ENCODE data around the gene IFNA1.

IFNA1 gene

DNA sequence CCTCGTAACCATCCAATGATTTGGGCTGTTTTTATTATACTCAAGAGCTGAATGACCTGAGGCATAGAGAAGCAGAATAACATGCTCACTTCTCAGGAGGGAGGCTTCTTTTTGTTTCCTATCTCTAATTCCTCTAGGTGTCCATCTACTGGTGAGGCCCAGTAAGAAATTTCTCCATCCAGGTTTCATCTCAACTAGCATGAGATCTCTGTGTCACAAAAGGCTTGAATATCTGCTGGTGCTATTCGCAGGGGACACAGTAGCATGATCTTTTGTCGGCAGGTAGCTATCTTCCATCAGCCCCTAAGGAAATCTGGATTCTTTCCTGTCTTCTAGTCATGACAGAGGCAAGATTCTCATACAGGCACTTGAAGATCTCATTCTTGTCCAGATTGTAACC, 33.0 kb downstream of the IFNA1 start:
- no peak for DNase-seq (ENCODE audit: low read depth in 1 of 2, low spot score in 1 of 2)
- TF ChIP-seq POLR2AphosphoS5 (IDR thresholded peaks at IDR 0.05; ENCODE audit: low read depth) (no peak), GABPA (IDR thresholded peaks at IDR 0.05; ENCODE audit: low read depth) (no peak), SPI1 (IDR thresholded peaks at IDR 0.05; ENCODE audit: borderline replicate concordance, low read depth) (no peak)
- TF ChIP-seq, protein P1, sequence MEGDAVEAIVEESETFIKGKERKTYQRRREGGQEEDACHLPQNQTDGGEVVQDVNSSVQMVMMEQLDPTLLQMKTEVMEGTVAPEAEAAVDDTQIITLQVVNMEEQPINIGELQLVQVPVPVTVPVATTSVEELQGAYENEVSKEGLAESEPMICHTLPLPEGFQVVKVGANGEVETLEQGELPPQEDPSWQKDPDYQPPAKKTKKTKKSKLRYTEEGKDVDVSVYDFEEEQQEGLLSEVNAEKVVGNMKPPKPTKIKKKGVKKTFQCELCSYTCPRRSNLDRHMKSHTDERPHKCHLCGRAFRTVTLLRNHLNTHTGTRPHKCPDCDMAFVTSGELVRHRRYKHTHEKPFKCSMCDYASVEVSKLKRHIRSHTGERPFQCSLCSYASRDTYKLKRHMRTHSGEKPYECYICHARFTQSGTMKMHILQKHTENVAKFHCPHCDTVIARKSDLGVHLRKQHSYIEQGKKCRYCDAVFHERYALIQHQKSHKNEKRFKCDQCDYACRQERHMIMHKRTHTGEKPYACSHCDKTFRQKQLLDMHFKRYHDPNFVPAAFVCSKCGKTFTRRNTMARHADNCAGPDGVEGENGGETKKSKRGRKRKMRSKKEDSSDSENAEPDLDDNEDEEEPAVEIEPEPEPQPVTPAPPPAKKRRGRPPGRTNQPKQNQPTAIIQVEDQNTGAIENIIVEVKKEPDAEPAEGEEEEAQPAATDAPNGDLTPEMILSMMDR (IDR thresholded peaks at IDR 0.05; ENCODE audit: insufficient read depth, low read length), result no peak
- TF ChIP-seq, protein P2, sequence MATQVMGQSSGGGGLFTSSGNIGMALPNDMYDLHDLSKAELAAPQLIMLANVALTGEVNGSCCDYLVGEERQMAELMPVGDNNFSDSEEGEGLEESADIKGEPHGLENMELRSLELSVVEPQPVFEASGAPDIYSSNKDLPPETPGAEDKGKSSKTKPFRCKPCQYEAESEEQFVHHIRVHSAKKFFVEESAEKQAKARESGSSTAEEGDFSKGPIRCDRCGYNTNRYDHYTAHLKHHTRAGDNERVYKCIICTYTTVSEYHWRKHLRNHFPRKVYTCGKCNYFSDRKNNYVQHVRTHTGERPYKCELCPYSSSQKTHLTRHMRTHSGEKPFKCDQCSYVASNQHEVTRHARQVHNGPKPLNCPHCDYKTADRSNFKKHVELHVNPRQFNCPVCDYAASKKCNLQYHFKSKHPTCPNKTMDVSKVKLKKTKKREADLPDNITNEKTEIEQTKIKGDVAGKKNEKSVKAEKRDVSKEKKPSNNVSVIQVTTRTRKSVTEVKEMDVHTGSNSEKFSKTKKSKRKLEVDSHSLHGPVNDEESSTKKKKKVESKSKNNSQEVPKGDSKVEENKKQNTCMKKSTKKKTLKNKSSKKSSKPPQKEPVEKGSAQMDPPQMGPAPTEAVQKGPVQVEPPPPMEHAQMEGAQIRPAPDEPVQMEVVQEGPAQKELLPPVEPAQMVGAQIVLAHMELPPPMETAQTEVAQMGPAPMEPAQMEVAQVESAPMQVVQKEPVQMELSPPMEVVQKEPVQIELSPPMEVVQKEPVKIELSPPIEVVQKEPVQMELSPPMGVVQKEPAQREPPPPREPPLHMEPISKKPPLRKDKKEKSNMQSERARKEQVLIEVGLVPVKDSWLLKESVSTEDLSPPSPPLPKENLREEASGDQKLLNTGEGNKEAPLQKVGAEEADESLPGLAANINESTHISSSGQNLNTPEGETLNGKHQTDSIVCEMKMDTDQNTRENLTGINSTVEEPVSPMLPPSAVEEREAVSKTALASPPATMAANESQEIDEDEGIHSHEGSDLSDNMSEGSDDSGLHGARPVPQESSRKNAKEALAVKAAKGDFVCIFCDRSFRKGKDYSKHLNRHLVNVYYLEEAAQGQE (IDR thresholded peaks at IDR 0.05; ENCODE audit: insufficient replicate concordance, low read depth), result no peak
- Histone ChIP-seq H3K4me3 (replicated peaks; ENCODE audit: insufficient read depth, low read length) (no peak overlapping the region), H3K27ac (replicated peaks) (no peak overlapping the region), H3K27me3 (ENCODE audit: insufficient read depth, poor library complexity, severe bottlenecking) (no peaks in the 10 kb centered on the region)

DNA sequence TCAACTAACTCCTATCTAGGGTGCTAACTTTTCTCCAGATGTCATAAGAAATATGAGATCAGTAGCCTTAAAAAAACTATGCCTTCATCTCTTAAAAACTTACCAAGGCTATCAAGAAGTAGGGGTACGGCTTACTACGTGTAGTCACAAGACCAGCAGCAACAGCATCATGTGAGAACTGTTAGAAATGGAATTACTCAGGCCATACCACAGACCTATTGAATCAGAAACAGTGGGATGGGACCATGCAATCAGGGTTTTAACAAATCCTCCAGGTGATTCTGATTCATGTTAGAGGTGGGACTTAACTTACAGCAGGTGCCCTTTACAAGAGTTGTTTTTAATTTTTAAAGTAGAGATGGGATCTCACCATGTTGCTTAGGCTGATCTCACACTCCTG, 37.2 kb downstream of the IFNA1 start:
- DNase-seq (ENCODE audit: low read depth in 1 of 2, low spot score in 1 of 2), result no peak
- Histone ChIP-seq H3K27me3 (ENCODE audit: insufficient read depth, poor library complexity, severe bottlenecking) (no peaks in the 10 kb centered on the region), H3K4me3 (replicated peaks; ENCODE audit: insufficient read depth, low read length) (no peak overlapping the region), H3K27ac (replicated peaks) (no peak overlapping the region)
- TF ChIP-seq POLR2AphosphoS5 (IDR thresholded peaks at IDR 0.05; ENCODE audit: low read depth) (no peak), GABPA (IDR thresholded peaks at IDR 0.05; ENCODE audit: low read depth) (no peak), SPI1 (IDR thresholded peaks at IDR 0.05; ENCODE audit: borderline replicate concordance, low read depth) (no peak)
- TF ChIP-seq, protein P1 (IDR thresholded peaks at IDR 0.05; ENCODE audit: insufficient read depth, low read length), result no peak
- TF ChIP-seq, protein P2 (IDR thresholded peaks at IDR 0.05; ENCODE audit: insufficient replicate concordance, low read depth), result no peak

DNA sequence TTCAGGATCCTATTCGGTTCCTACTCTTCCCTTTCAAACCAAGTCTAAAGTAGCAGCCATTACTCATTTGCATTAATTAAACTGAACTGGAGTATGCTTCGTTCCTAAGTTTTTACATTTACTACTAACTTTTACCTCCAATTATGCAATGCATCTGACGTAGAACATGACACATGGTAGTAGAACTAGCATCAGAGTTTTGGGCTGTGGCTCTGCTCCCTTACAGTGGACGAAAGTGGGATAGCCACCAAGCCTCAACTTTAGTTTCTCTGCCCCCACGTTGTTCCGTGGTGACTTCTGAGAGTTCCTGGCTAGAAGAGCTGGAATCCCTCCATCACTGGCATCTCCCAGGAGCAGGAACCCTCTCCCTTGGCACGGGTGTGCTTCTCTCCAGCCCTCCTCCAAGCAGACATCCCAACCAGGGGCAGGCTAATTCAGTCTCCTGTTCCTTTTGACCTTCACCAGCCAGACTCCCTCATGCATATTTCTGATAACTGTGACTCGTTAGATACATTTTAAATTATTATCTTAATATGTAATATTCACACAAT, 39.0 kb downstream of the IFNA1 start:
- TF ChIP-seq SPI1 (IDR thresholded peaks at IDR 0.05; ENCODE audit: borderline replicate concordance, low read depth) (no peak), GABPA (IDR thresholded peaks at IDR 0.05; ENCODE audit: low read depth) (no peak), POLR2AphosphoS5 (IDR thresholded peaks at IDR 0.05; ENCODE audit: low read depth) (no peak)
- TF ChIP-seq, protein P1 (IDR thresholded peaks at IDR 0.05; ENCODE audit: insufficient read depth, low read length), result no peak
- TF ChIP-seq, protein P2 (IDR thresholded peaks at IDR 0.05; ENCODE audit: insufficient replicate concordance, low read depth), result no peak
- Histone ChIP-seq H3K4me3 (replicated peaks; ENCODE audit: insufficient read depth, low read length) (no peak overlapping the region), H3K27ac (replicated peaks) (no peak overlapping the region), H3K27me3 (ENCODE audit: insufficient read depth, poor library complexity, severe bottlenecking) (no peaks in the 10 kb centered on the region)
- no peak for DNase-seq (ENCODE audit: low read depth in 1 of 2, low spot score in 1 of 2)
